ENCODE measurements around the gene PHF5A. TPM values are rescaled to one million over a fixed set of nuclear protein-coding genes. Genes with fewer than 3 reads are reported as not detected.
A peak's percentile ranks its signal among the peaks of the same experiment; 100 is the strongest.

The PHF5A gene
- total and polyA plus RNA-seq, 10 donors: 29.6 to 67.5 (median 37.4) TPM

DNA sequence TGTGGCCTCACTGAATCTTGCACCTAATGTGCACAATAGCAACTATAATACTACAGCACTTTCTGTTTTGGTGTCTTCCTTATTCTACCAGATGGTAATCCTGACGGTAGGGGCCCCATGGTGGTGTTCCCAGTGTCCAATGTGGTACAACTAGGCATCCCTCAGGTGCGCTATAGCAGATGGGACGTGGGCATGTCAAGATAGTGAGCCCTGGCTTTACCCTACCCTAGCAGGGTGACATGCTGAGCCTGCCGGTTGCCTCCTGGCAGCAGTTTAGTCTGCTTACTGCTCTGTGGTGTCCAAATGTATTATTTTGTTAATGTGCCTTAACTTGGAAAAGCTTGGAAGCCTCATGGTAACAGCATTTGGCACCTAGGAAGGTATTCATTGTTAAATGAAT lies 19.6 kb upstream of the PHF5A start:
- WGBS, 5 donors: 88 to 95% (median 89%) methylated on average over 4 of the region's 4 CpGs
- H3K27me3 ChIP-seq (replicated peaks in 1 of 7): no peaks in the 10 kb centered on the region
- no peak overlapping the region for H3K27ac ChIP-seq
- TF ChIP-seq POLR2AphosphoS5 (IDR thresholded peaks at IDR 0.05) (no peak), POLR2A (IDR thresholded peaks at IDR 0.05) (no peak)
- TF ChIP-seq, protein P1, sequence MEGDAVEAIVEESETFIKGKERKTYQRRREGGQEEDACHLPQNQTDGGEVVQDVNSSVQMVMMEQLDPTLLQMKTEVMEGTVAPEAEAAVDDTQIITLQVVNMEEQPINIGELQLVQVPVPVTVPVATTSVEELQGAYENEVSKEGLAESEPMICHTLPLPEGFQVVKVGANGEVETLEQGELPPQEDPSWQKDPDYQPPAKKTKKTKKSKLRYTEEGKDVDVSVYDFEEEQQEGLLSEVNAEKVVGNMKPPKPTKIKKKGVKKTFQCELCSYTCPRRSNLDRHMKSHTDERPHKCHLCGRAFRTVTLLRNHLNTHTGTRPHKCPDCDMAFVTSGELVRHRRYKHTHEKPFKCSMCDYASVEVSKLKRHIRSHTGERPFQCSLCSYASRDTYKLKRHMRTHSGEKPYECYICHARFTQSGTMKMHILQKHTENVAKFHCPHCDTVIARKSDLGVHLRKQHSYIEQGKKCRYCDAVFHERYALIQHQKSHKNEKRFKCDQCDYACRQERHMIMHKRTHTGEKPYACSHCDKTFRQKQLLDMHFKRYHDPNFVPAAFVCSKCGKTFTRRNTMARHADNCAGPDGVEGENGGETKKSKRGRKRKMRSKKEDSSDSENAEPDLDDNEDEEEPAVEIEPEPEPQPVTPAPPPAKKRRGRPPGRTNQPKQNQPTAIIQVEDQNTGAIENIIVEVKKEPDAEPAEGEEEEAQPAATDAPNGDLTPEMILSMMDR (IDR thresholded peaks at IDR 0.05 in 8 of 11, conservative IDR thresholded peaks at IDR 0.05 in 3 of 11): no peak
- no peak for DNase-seq
- H3K4me3 ChIP-seq: no peak overlapping the region
- intact Hi-C loops (cut with DNase I; ENCODE audit: low total_unique reads): no loop called here
- H3K36me3 ChIP-seq: peaks cover 0 to 7% (median 0%) of the 10 kb centered on the region in 6 donors
- H3K4me1 ChIP-seq: peaks cover 4 to 92% (median 50%) of the 10 kb centered on the region in 6 donors
- no peaks in the 10 kb centered on the region for H3K9me3 ChIP-seq

DNA sequence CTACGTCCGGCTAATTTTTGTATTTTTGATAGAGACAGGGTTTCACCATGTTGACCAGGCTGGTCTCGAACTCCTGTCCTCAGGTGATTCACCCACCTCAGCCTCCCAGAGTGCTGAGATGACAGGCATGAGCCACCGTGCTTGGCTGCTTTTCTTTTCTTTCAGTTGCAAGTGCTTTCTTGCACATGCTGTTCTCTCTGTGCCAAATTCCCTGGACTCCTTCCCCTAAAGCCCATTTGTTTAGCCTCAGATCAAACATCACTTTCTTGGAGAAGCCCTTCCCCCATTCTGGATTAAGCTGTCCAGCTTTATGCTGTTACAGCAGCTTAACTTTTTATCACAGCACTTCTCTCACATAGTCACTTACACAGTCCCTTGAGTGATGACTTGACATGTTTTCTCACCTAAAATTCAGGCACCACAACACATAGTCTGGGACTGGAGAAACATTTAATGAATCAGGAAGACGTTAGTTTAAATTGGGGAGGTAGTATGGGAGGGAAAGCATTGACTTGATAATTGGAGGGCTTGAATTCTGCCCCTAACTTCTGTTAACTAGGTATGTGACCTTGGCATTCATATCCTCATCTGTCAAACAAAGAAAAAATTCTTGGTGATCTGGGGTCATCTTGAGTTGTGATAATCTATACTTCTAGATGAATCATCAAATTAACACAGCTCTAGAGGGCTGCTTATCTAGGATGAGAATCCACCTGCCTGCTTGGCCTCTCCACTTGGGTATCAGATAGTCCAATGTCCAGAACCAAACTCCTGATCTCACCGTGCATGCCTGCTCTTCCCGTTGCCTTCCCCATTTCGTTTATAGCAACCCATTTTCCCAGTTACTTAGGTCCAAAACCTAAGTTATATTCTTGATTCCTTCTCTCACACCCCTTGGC lies 18.8 kb upstream of the PHF5A start:
- intact Hi-C loops (cut with DNase I; ENCODE audit: low total_unique reads): no loop called here

DNA sequence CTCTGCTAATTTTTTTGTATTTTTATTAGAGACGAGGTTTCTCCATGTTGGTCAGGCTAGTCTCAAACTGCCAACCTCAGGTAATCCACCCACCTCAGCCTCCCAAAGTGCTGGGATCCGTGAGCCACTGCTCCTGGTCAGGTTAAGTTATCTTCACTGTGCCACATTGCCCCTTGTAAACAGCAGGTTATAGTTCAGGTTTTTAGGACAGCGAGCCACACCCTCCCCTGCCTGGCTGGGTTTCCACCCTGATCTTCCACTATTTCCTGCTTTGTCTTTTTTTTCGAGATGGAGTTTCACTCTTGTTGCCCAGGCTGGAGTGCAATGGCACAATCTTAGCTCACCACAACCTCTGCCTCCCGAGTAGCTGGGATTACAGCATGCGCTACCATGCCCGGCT lies 16.5 kb upstream of the PHF5A start:
- Histone ChIP-seq H3K36me3 (peaks cover 0 to 13% (median 0%) of the 10 kb centered on the region in 6 donors), H3K4me3 (no peak overlapping the region), H3K9me3 (no peaks in the 10 kb centered on the region), H3K27me3 (replicated peaks in 1 of 7) (no peaks in the 10 kb centered on the region), H3K27ac (peak overlapping the region in 2 of 8 donors; percentile 13 to 44), H3K4me1 (peaks cover 19 to 99% (median 69%) of the 10 kb centered on the region in 6 donors)
- intact Hi-C loops (cut with DNase I; ENCODE audit: low total_unique reads): no loop called here
- no peak for TF ChIP-seq POLR2AphosphoS5 (IDR thresholded peaks at IDR 0.05)
- TF ChIP-seq, protein P1 (IDR thresholded peaks at IDR 0.05 in 8 of 11, conservative IDR thresholded peaks at IDR 0.05 in 3 of 11): no peak
- TF ChIP-seq POLR2A (IDR thresholded peaks at IDR 0.05): no peak
- DNase-seq: no peak
- 59 to 82% (median 66%) methylated on average over 7 of the region's 7 CpGs for WGBS, 5 donors

More for the DNA sequence above, 18.8 kb upstream of the PHF5A start:
- Histone ChIP-seq H3K9me3 (no peaks in the 10 kb centered on the region), H3K27me3 (replicated peaks in 1 of 7) (no peaks in the 10 kb centered on the region), H3K4me1 (peaks cover 4 to 99% (median 58%) of the 10 kb centered on the region in 6 donors), H3K27ac (no peak overlapping the region), H3K36me3 (peaks cover 0 to 7% (median 0%) of the 10 kb centered on the region in 6 donors), H3K4me3 (no peak overlapping the region)
- DNase-seq: no peak
- 85 to 94% (median 87%) methylated on average over 8 of the region's 8 CpGs for WGBS, 5 donors
- no peak for TF ChIP-seq POLR2A (IDR thresholded peaks at IDR 0.05)
- TF ChIP-seq POLR2AphosphoS5 (IDR thresholded peaks at IDR 0.05): no peak
- TF ChIP-seq, protein P1 (IDR thresholded peaks at IDR 0.05 in 8 of 11, conservative IDR thresholded peaks at IDR 0.05 in 3 of 11): no peak

DNA sequence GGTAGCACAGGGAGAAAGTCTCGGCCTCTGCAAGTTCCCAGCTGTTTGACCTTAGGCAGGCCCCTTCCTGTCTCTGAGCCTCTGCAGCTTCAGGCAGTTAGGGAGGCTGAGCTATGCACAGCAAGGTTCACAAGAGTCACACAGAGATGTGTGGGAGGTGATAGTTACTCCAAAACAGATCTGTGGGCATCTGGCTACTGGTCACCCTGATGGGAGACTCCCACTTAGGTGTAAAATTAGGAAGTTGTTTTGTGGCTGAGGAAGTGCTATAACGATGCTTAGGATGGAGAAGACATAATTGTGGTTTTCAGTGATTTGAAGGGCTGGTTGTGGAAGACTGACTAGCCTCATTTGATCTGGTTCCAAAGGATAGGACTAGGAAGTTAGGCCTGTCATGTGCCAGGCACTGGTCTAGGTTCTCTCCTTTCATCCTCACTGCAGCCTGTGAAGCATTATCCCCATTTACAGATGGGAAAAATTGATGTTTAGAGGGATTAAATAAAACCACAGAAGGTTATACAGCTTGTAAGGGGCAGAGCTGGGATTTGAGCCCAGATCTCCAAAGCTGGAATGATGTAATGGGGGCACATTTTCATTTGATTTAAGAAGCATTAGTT lies 13.9 kb upstream of the PHF5A start:
- Histone ChIP-seq H3K4me3 (no peak overlapping the region), H3K27ac (peak overlapping the region in 6 of 8 donors; percentile 18 to 84 (median 60)), H3K36me3 (peaks cover 0 to 11% (median 4%) of the 10 kb centered on the region in 6 donors), H3K27me3 (replicated peaks in 1 of 7) (no peaks in the 10 kb centered on the region), H3K9me3 (no peaks in the 10 kb centered on the region), H3K4me1 (peaks cover 34 to 99% (median 81%) of the 10 kb centered on the region in 6 donors)
- 8 to 36% (median 24%) methylated on average over 1 to 2 of the region's 2 CpGs for WGBS, 5 donors
- intact Hi-C loops (cut with DNase I; ENCODE audit: low total_unique reads): no loop called here
- DNase-seq: no peak
- TF ChIP-seq POLR2A (IDR thresholded peaks at IDR 0.05) (no peak), POLR2AphosphoS5 (IDR thresholded peaks at IDR 0.05) (no peak)
- TF ChIP-seq, protein P1 (IDR thresholded peaks at IDR 0.05 in 8 of 11, conservative IDR thresholded peaks at IDR 0.05 in 3 of 11): no peak

Measured in spleen (tissue), 11 donors.